Endothelial cell of umbilical vein (primary cell): ENCODE data around the gene STYXL1.

ENCODE experiments used
- CTCF ChIP-seq, 2 donors: IDR thresholded peaks; 1 replicate in 1 of 2; 2 replicates in 1 of 2; pipeline ENCODE4 v1.5.1; 2011; ENCODE audit warnings: low read length in 2 of 2, mild to moderate bottlenecking in 2 of 2, moderate library complexity in 2 of 2, control low read depth in 1 of 2, inconsistent platforms in 1 of 2, low read depth in 1 of 2; ENCODE audit not compliant: insufficient read depth in 1 of 2; ENCODE audit errors: extremely low read depth in 1 of 2
- EZH2 ChIP-seq: IDR thresholded peaks from 2 replicates; pipeline ENCODE4 v1.6.1; 2012; ENCODE audit warnings: borderline replicate concordance, low read depth, mild to moderate bottlenecking, moderate library complexity, low read length, inconsistent platforms; ENCODE audit not compliant: severe bottlenecking
- FOS ChIP-seq: IDR thresholded peaks from 2 replicates; pipeline ENCODE4 v1.6.1; 2011; ENCODE audit warnings: mild to moderate bottlenecking, low read length, moderate library complexity, borderline replicate concordance; ENCODE audit not compliant: insufficient read depth
- MYC ChIP-seq: IDR thresholded peaks from one replicate; pipeline ENCODE4 v1.6.1; 2011; ENCODE audit warnings: mild to moderate bottlenecking, low read depth, low read length
- POLR2A ChIP-seq: IDR thresholded peaks from 2 replicates; pipeline ENCODE4 v1.6.1; 2012; ENCODE audit warnings: low read depth, mild to moderate bottlenecking, control low read depth, low read length
- POLR2AphosphoS5 ChIP-seq: IDR thresholded peaks from 2 replicates; pipeline ENCODE4 v1.6.1; 2012; ENCODE audit warnings: low read depth, mild to moderate bottlenecking, control low read depth, low read length, moderate library complexity; ENCODE audit not compliant: insufficient read depth

- no peak for TF ChIP-seq POLR2AphosphoS5
- TF ChIP-seq CTCF (IDR thresholded peaks at IDR 0.05; ENCODE audit: extremely low read depth in 1 of 2, insufficient read depth in 1 of 2, low read depth in 1 of 2, low read length in 2 of 2), result no peak
- TF ChIP-seq EZH2, result no peak
- TF ChIP-seq POLR2A, result no peak
- no peak for TF ChIP-seq FOS
- no peak for TF ChIP-seq MYC
Observed at GRCh38 chr7:76072243-76073148, 24.7 kb upstream of the STYXL1 start.
